Activated CD4-positive, alpha-beta T cell treated with anti-CD3 and anti-CD28 coated beads for 4 hours (primary cell): ENCODE data around the gene AUTS2.

Experiments
- DNase-seq, 2 donors: peaks; one replicate each; pipeline ENCODE4 v3.0.0-alpha.2; 2020

AUTS2 gene

DNA sequence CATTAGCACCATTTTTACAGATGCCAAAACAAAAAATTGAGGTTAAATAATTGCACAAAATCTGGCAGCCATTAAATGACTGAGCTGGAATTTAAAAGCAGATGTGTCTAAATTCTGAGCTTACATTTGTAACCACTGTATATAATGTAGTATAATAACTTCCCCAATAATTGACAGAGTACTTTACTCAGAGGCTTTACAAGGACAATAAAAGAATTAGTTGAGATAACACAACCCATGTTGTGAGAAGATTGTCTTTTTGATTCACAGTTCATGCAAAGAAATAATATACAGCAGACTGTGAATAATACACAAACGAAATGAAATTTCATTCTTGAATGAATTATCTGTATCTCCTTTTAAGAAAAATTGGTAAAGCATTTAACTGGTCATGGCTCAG, 417.1 kb downstream of the AUTS2 start:
- no peak for DNase-seq

- no peak for DNase-seq
Observed at GRCh38 chr7:70016044-70016770, 417.9 kb downstream of the AUTS2 start.

- DNase-seq: no peak
Observed at GRCh38 chr7:70017357-70017756, 419.1 kb downstream of the AUTS2 start.

DNA sequence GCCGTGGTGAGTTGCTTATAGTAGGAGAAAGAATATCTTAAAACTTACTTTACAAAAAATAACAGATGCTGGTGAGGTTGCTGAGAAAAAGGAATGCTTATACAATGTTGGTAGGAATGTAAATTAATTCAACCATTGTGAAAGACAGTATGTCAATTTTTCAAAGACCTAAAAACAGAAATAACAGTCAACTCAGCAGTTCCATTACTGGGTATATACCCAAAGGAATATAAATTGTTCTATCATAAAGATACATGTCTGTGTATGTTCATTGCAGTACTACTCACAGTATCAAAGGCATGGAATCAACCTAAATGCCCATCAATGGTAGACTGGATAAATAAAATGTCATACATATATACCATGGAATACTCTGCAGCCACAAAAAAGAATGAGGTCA, 420.4 kb downstream of the AUTS2 start:
- no peak for DNase-seq

DNA sequence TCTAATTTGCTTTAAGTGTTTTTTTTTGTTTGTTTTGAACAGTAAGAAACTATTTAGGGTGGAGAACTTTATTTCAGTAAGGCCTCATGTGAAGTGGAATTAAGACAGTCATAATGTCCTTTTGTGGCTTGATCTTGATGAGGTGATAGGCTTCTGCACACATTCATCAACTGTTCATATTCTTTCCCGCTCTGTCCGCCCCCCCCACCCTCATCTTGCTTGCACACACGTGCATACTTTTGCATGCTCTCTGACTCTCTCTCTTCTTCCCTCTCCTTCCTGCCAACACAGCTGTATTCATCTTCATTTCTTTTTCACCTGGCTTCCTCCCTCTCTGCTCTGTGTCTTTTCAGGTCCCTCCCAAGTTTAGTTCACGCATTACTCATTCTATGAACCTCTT, 429.6 kb downstream of the AUTS2 start:
- DNase-seq: no peak

GRCh38 chr7:70028620-70029019, 430.3 kb downstream of the AUTS2 start:
- DNase-seq: no peak

GRCh38 chr7:70029993-70030392, 431.7 kb downstream of the AUTS2 start:
- no peak for DNase-seq

GRCh38 chr7:70030745-70031144, 432.5 kb downstream of the AUTS2 start:
- no peak for DNase-seq

DNA sequence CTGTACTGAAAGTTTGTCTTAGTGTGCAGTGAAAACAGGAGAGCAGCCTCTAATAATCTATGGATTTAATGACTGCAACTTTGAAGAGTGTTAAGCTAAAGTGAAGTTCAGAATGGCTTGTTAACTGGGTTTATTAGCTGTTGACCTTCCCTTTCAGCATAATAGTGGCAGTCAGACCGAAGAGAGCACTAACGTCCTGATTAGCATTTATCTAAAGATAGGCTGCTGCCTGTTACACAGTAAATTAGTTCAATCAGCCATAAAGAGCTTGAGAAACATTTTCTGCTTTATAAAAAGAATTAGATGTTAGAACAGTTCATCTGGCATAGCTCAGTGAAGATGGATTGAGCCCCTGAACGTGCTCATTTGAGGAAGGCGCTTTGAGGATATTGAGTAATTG, 433.0 kb downstream of the AUTS2 start:
- no peak for DNase-seq

GRCh38 chr7:70032649-70033048, 434.4 kb downstream of the AUTS2 start:
- DNase-seq: no peak

DNA sequence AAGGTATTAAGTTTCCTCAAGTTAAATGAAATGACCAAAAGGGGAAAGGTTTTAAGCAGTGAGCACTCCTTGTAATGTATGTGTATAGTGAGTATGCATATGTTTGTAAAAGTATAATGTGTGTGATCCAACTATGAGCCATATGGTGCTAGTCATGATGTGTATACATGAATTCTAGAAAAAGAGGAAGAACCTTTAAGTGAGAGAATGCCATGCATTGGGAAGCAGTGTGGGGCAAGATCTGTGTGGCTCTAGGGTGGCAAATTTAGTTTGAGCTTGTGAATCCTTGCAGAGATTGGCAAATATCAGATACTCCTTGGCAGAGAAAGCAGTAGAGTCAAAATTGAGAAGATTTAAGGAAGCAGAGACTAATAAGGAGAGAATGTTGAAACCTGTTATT, 435.0 kb downstream of the AUTS2 start:
- DNase-seq: no peak

GRCh38 chr7:70034999-70035398, 436.7 kb downstream of the AUTS2 start:
- DNase-seq: no peak

GRCh38 chr7:70035519-70035918, 437.2 kb downstream of the AUTS2 start:
- DNase-seq: no peak

GRCh38 chr7:70035955-70036354, 437.7 kb downstream of the AUTS2 start:
- DNase-seq: no peak

- DNase-seq: no peak
Observed at GRCh38 chr7:70036695-70037094, 438.4 kb downstream of the AUTS2 start.

- DNase-seq: no peak
Observed at GRCh38 chr7:70037171-70037933, 439.1 kb downstream of the AUTS2 start.

- no peak for DNase-seq
Observed at GRCh38 chr7:70040051-70040450, 441.8 kb downstream of the AUTS2 start.

DNA sequence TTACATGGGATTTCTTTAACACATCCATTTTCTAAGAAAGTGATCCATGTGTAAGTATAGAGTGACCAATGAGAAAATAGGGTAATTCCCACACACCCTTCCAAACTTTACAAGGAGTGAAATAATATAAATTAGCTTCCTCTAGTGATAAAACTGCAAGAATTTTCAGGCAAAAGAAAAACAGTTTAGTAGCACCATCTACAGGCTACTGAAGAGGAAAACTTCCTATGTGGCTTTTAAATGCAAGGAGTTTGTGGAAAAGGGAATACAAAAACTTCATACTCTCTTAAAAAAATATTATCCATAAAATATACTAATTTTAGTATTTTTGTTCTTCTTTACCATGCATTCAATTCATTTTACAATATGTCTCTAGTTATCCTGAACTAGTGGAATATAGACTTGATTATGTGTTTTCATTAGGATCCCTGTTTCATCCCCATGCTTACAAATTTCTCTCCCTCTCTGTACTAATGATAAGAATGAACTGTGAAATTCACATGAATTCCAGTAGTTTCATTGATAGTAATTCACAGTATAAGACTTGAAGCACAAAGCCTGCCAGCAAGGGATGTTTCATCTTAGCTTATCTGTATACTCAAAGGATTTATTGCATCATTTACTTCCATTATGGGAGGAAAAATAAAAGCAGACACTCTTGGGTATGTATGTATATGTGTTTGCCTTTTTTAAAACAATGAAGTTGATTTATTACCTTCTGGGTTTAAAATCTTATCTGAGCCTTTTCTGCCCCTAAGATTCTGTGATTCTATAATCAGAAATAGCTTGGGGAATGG, 442.9 kb downstream of the AUTS2 start:
- no peak for DNase-seq

- no peak for DNase-seq
Observed at GRCh38 chr7:70042533-70042932, 444.3 kb downstream of the AUTS2 start.

- DNase-seq: no peak
Observed at GRCh38 chr7:70043015-70043538, 444.8 kb downstream of the AUTS2 start.

GRCh38 chr7:70044064-70044463, 445.8 kb downstream of the AUTS2 start:
- no peak for DNase-seq

DNA sequence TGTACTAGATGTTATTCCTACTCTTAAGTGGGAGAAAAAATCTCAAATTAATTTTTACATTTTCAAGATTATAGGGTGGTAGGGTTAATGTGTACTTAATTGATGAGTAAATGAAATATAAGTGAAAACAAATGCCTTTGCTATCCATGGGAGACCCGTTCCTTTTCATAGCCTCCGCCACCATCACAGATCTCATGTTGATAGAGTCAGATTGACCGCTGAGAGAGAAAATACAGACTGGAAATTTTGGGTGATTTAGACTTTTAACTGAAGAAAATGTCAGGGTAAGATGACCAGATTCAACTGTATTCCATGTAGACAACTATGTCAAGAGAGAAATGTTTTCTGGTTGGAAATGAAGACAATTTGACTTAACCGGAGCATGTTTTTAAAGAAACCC, 446.2 kb downstream of the AUTS2 start:
- DNase-seq: no peak

DNA sequence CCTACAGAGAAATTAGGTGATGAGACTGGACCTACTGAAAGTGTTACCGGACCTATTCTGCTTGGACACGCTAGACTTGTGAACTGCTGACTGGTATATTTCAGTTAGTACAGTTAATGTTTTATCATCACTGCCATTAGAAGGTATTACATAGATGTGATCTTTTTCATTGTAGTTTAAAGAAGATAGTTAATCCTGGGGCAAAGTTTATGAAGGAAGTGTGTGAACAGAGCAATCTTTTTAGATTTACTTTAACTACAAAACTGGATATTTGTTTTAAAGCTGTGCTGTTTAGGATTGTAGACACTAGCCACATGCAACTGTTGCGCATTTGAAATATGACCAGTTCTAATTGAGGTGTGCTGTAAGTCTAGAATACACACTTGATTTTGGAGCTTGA, 446.7 kb downstream of the AUTS2 start:
- DNase-seq: no peak

DNA sequence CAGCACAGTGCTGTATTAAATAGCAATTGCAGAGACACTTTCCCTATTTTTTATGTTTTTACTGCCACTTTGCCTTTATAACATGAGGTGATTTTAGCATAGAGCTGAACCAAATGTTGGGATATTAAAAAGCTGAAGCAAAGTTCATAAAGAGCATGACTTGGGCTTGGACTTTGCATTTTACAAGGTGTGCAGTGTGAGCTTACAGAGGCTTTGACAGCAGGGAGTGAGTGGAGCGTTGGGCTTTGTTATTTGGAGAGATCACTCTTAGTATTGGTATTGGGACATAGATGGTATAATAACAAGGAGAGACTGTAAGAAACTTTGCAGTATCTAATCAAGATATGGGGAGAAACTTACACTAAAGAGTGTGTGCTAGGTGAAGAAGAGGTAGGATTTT, 449.1 kb downstream of the AUTS2 start:
- no peak for DNase-seq
